Embryonic facial prominence (tissue), 1 donor: ENCODE data around the gene RBM4.
"Not testable (repeated sequence)": the region's sequence is repeated elsewhere in the genome, so short reads cannot be mapped to it uniquely, and the experiment has no call there.

Experiments used
- DNase-seq: peaks from one replicate; pipeline ENCODE4 v3.0.0-alpha.2; 2016; ENCODE audit errors: extremely low spot score

Gene RBM4, protein sequence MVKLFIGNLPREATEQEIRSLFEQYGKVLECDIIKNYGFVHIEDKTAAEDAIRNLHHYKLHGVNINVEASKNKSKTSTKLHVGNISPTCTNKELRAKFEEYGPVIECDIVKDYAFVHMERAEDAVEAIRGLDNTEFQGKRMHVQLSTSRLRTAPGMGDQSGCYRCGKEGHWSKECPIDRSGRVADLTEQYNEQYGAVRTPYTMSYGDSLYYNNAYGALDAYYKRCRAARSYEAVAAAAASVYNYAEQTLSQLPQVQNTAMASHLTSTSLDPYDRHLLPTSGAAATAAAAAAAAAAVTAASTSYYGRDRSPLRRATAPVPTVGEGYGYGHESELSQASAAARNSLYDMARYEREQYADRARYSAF

DNA sequence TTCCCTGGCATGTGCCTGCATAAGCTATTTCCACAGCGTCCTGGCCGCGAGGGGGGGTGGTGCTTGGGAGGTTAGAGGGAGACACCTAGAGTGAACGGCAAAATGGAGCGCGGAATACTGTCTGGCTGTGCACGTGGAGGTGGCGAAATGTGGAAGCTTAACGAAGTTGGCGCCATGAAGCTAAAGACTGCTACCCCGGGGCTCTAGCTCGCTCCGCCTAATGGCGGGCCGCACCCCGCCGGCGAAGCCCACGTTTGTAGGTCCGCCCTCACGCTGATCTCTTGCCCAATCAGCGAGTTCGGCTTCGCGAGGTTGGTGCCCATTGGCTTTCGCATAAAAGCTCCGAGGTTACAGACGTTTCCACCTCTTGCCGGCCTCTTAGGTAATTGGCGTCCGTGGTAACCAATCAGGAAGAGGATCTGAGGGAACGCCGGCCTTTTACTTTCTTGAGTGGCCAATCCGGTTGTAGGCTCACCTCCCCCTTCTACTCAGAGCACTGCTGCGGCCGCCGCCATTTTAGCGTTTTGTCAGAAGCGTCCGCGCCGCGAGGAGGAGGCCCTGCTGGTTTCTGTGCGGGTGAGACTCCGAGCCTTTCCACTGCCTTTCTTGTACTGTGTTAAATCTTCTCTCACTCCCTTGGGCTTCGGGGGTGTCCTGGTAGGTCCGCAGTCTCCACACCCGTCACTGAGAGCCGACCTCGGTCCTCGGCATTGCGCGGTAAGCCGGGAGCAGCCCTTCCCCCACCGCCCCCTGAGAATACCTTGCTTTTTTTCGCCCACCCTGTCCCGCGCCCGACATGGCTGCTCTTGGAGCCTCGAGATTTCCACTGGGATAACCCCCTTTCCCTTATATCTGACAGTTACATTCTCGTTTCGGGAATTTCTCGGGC lies at the start of gene RBM4:
Gene RBM4, plus strand, starts transcription at position 527 of the 889 bp plus-strand sequence. CDS start 1,009 bp downstream, outside the sequence.
- DNase-seq: peak; percentile 100

DNA sequence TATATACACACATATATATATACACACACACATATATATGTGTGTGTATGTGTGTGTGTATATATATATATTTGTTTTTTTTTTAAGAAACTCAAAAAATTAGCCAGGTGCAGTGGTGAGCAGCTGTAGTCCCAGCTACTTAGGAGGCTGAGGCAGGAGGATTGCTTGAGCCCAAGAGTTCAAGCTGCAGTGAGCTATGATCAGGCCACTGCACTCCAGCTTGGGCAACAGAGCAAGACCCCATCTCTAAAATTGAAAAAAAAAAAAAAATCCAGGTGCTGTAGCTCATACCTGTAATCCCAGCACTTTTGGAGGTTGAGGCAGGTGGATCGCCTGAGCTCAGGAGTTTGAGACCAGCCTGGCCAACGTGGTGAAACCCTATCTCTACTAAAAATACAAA lies 49.2 kb upstream of the RBM4 start:
- not testable (repeated sequence) for DNase-seq

- DNase-seq: no peak
Measured at GRCh38 chr11:66589996-66590675, 48.4 kb upstream of the RBM4 start.

DNA sequence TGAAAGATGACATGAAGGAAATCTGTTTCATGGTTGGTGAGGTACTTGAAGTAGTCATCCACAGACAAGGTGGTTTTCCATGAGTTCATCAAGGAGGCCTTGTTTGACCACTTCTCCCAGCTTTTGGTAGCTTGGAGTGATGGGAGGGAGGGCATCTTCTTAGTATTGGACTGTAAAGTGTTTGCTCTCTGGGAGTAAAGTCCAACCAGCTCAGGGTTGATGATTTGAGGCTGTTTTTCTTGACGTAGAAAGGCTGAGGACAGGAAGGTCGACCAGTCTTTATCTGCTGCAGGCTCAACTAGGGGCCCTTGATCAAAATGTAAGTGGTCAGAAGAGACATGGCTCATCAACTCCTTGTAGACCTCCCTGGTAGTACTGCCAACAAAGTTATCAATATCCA lies 47.3 kb upstream of the RBM4 start:
- DNase-seq: no peak

GRCh38 chr11:66592457-66593302 lies 45.8 kb upstream of the RBM4 start, which contains the start of the genes CCDC87 and CCS:
Gene CCDC87 (minus strand): TSS chr11:66593063. CDS start chr11:66593015, 48 bp downstream.
Gene CCS (plus strand): TSS chr11:66593185. CDS start chr11:66593262, 77 bp downstream.
- peak; percentile 90 for DNase-seq

DNA sequence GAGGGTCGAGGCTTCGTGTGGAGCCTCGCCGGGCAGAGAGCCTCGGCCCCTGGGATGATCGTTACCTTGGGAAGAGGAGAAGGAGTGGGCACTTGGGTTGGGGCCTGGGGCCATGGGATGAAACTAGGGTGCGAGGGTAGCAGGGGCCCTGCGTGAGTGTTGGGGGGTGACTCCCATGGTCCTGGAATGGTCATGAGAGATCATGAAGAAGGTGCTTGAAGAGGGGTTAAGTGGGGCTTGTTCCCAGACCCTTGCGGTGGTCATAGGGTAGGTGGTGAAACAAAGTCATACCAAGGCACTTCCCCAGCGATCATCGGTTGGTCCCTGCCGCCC lies 45.2 kb upstream of the RBM4 start:
- no peak for DNase-seq

GRCh38 chr11:66593650-66594049 lies 44.9 kb upstream of the RBM4 start:
- no peak for DNase-seq

- DNase-seq: no peak
Measured at GRCh38 chr11:66595245-66595904, 43.1 kb upstream of the RBM4 start.

DNA sequence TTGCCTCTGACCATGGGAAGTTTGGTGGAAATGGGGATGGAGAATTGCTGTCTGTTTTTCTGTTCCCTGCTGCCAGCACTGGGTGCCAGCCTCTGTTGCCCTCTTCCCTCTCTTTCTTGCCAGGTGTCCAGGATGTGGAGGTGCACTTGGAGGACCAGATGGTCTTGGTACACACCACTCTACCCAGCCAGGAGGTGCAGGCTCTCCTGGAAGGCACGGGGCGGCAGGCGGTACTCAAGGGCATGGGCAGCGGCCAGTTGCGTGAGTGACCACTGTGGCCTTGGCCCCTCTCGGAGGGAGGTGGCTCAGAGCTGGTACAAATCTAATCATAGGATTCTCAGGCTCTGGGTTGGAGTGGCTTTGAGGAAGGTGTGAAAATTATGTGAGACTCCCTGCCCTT lies 39.5 kb upstream of the RBM4 start:
- no peak for DNase-seq

GRCh38 chr11:66600219-66600618 lies 38.3 kb upstream of the RBM4 start:
- DNase-seq: no peak

GRCh38 chr11:66600631-66601233 lies 37.8 kb upstream of the RBM4 start:
- DNase-seq: no peak

GRCh38 chr11:66603072-66603471 lies 35.4 kb upstream of the RBM4 start:
- DNase-seq: no peak

GRCh38 chr11:66604155-66604554 lies 34.3 kb upstream of the RBM4 start:
- DNase-seq: no peak

GRCh38 chr11:66606608-66607007 lies 31.9 kb upstream of the RBM4 start:
- DNase-seq: not testable (repeated sequence)

DNA sequence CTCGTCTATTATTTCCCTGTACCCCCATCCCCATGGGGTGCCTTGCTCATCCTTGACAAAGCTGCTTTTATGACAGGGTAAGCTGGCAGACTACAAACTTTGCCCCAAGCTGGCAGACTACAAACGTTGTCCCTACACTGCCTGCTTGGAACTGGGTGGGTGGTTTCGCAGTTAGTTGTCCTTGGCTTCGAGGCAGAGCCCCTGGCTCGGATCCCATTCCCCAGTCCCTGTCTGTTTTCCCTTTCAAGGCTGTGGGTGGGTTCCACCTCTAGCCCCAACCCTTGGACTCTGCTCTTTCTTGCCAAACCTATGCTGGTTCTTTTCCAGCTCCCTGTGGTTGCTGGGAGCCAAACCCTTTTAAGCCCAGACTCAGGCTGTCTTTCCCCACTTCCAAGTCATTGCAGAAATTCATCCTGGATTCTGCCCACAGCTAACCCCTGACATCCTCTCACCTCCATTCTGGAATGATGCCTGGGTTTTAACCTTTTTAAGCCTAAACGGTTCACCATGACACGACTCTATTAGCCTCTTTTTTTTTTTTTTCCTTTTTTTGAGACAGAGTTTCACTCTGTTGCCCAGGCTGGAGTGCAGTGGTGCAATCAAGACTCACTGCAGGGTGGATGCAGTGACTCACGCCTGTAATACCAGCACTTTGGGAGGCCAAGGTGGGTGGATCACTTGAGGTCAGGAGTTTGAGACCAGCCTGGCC lies 31.2 kb upstream of the RBM4 start:
- DNase-seq: no peak

DNA sequence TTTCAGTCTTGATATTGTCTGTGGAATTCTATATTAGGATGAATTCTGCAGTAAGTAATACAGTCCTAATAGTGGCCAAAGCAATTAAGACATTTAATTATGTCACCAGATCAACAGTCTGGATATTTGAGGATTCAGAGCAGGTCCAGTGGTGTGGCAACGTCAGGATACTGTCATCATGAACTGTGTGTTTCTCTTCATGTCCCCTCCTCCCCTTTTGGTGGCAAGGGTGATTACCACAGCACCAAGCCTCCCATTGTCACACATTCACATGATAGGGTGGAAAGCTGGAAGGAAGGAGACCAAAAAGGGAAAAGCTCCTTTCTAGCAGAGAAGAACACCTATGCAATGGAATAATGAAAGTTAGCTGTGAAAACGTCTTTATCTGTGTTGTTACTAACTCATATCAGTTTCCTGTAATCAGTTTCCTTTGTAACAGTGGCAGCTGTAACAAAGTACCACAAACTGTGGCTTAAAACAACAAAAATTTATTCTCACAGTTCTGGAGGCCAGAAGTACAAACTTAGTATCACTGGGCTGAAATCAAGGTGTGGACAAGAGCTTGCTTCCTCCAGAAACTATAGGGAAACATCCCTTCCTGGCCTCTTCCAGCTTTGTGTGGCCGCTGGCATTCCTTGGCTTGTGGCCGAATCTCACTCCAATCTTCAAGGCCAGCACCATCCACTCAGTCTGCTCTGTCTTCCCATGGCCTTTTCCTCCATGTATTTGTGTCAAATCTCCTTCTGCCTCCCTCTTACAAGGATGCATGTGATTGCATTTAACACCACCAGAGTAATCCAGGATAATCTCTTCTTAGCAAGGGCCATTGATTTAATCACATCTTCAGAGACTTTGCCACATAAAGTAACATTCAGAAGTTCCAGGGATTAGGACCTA lies 28.5 kb upstream of the RBM4 start:
- DNase-seq: no peak

DNA sequence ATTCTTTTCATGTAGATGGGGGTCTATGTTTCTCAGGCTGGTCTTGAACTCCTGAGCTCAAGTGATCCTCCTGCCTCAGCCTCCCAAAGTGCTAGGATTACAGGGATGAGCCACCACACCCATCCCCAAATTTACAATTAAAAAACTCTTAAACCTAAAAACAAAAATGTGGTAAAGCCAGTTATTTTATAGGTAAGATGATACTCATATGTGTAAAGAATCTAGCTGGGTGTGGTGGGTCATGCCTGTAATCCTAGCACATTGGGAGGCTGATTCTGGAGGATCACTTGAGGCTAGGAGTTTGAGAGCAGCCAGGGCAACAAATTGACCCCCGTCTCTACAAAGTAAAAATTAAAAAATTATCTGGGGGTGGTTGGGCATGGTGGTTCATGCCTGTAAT lies 26.0 kb upstream of the RBM4 start:
- DNase-seq: no peak

- DNase-seq: no peak
Measured at GRCh38 chr11:66614073-66614472, 24.4 kb upstream of the RBM4 start.
